ENCODE data around the gene SPAG6. TPM values are rescaled to one million over a fixed set of nuclear protein-coding genes. Genes with fewer than 3 reads are reported as not detected.
A peak's percentile ranks its signal among the peaks of the same experiment; 100 is the strongest.

SPAG6 gene
- total and polyA plus RNA-seq, 9 of the 15 experiments (the other 6 are each of a cell fraction or from before 2014, with no cell fraction given): 3.5 to 23.1 (median 11.8) TPM

GRCh38 chr10:22320591-22321155, 24.6 kb upstream of the SPAG6 start, which contains the start of gene BMI1 (continued):
- TF ChIP-seq SAFB2 (IDR thresholded peaks at IDR 0.05; ENCODE audit: borderline replicate concordance, low read depth, low read length, severe bottlenecking): no peak
- no peak for TF ChIP-seq TSC22D4 (tag; IDR thresholded peaks at IDR 0.05)
- no peak for TF ChIP-seq RFX1 (IDR thresholded peaks at IDR 0.05)
- no peak for TF ChIP-seq TBL1XR1 (IDR thresholded peaks at IDR 0.05; ENCODE audit: low read length in 2 of 2)
- no peak for TF ChIP-seq WHSC1 (IDR thresholded peaks at IDR 0.05; ENCODE audit: low read length)
- no peak for TF ChIP-seq HDGF (IDR thresholded peaks at IDR 0.05)
- TF ChIP-seq ZC3H4 (CRISPR knock-in tag; IDR thresholded peaks at IDR 0.05; ENCODE audit: borderline replicate concordance): no peak
- TF ChIP-seq BHLHE40 (IDR thresholded peaks at IDR 0.05; ENCODE audit: low read length): peak; percentile 73
- no peak for TF ChIP-seq SMARCA4 (IDR thresholded peaks at IDR 0.05)
- TF ChIP-seq PCBP2 (IDR thresholded peaks at IDR 0.05; ENCODE audit: low read depth, low read length, poor library complexity, severe bottlenecking): no peak
- no peak for TF ChIP-seq ID3 (CRISPR knock-in tag; IDR thresholded peaks at IDR 0.05)
- no peak for TF ChIP-seq ID3 (tag; IDR thresholded peaks at IDR 0.05)
- TF ChIP-seq THRAP3 (IDR thresholded peaks at IDR 0.05; ENCODE audit: borderline replicate concordance): no peak
- TF ChIP-seq SNAPC5 (CRISPR knock-in tag; IDR thresholded peaks at IDR 0.05): no peak
- TF ChIP-seq JUNB (CRISPR knock-in tag; conservative IDR thresholded peaks at IDR 0.05): no peak
- no peak for TF ChIP-seq ZBTB17 (CRISPR knock-in tag; IDR thresholded peaks at IDR 0.05)
- TF ChIP-seq TSHZ1 (CRISPR knock-in tag; IDR thresholded peaks at IDR 0.05): no peak
- no peak for TF ChIP-seq ZNF436 (CRISPR knock-in tag; IDR thresholded peaks at IDR 0.05)
- peak; percentile 99 for TF ChIP-seq VEZF1 (CRISPR knock-in tag; IDR thresholded peaks at IDR 0.05)
- no peak for TF ChIP-seq SMARCE1 (IDR thresholded peaks at IDR 0.05)
- peak; percentile 32; the same call in 1 of the 2 replicates for TF ChIP-seq USF1 (CRISPR knock-in tag; IDR thresholded peaks at IDR 0.05)
- no peak for TF ChIP-seq ZNF311 (CRISPR knock-in tag; IDR thresholded peaks at IDR 0.05)
- TF ChIP-seq FOSL1 (tag; conservative IDR thresholded peaks at IDR 0.05): no peak; the same call in 1 of the 2 replicates
- TF ChIP-seq STAT5A (IDR thresholded peaks at IDR 0.05; ENCODE audit: borderline replicate concordance, low read length): no peak
